NCI-H1048 (cell line): ENCODE results near the gene CCDC154.
"Not testable (repeated sequence)": the region's sequence is repeated elsewhere in the genome, so short reads cannot be mapped to it uniquely, and the experiment has no call there.

Experiments
- DNase-seq: peaks from one replicate; lab custom pipeline; 2025; lab: John Stamatoyannopoulos, UW

Gene CCDC154

DNA sequence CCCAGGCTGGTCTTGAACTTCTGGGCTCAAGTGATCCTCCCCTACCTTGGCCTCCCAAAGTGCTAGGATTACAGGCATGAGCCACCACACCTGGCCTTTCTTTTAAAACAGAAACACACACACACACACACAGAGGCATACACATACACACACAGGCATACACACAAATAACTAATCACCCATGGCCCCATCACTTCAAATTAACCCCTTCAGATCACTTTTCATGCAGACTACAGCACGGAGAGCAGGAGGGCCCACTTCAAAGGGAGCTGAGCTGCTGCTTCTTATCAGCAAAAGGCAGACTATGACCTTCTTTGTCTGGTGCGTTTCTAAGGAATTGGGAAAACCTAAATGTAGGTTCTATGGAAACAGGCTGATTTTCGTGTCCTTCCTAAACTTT is 28.6 kb upstream of the CCDC154 start:
- no peak for DNase-seq

DNA sequence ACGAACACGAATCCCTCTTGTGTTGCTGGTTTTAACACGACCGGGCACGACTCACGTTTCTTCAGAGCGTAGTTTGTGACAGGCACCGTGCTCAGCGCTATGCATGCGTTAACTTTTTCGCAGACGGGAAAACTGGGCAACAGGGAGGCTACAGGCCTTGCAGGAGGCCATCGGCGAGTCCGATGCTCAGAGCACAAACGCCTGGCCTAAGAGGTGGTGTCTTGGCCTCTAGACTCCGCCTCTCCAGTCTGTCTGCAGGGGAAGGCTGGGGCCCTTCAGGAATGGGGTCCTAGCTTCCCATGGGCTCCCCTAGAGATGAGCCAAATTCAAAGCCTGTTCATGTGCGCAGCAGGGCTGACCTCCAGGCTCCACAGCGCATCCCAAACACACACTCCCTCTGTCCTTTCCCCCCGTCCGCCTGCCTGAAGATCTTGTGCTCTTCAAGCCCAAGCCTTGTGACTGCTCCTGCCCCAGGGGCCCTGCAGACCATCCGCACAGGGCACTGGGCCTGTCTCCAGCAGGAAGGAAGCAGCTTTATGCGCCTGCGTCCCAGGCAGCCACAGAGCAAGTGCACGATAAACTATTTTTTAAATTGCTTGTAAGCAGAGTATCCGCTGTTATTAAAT is 27.3 kb upstream of the CCDC154 start:
- no peak for DNase-seq

GRCh38 chr16:1470481-1471251 is 26.3 kb upstream of the CCDC154 start:
- DNase-seq = no peak

- DNase-seq = no peak
Measured at GRCh38 chr16:1469693-1470201, 25.4 kb upstream of the CCDC154 start.

DNA sequence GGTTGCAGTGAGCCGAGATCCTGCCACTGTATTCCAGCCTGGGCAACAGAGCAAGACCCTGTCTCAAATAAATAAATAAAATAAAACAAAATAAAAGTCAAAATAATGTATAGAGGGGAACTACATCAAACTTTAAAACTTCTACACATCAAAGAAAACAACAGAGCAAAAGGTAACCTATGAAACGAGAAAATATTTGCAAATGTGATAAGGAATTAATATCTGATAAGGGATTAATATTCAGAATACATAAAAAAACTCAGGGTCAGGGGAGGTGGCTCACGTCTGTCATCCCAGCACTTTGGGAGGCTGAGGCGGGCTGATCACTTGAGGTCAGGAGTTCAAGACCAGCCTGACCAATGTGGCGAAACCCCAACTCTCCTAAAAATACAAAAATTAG is 24.8 kb upstream of the CCDC154 start:
- DNase-seq = not testable (repeated sequence)

GRCh38 chr16:1468426-1468810 is 24.1 kb upstream of the CCDC154 start:
- DNase-seq = no peak

- DNase-seq = no peak
Measured at GRCh38 chr16:1466968-1467521, 22.7 kb upstream of the CCDC154 start.

- no peak for DNase-seq
Measured at GRCh38 chr16:1466054-1466453, 21.7 kb upstream of the CCDC154 start.

DNA sequence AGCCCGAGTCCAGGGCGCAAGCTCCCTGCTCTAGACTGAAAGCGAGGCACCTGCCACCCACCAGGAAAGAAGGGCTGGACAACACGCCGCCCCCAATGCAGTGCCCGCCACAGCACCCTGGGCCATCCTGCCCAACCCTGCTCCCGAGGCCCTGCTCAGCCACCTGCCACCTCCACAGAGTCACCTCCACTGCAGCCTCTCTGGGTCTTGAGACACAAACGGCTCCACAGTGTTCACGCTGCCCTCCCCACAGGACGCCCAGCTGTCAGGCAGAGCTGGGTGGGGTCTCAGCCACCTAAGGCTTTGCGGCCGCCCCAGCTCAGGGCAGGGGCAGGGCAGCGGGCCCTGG is 21.2 kb upstream of the CCDC154 start:
- no peak for DNase-seq

DNA sequence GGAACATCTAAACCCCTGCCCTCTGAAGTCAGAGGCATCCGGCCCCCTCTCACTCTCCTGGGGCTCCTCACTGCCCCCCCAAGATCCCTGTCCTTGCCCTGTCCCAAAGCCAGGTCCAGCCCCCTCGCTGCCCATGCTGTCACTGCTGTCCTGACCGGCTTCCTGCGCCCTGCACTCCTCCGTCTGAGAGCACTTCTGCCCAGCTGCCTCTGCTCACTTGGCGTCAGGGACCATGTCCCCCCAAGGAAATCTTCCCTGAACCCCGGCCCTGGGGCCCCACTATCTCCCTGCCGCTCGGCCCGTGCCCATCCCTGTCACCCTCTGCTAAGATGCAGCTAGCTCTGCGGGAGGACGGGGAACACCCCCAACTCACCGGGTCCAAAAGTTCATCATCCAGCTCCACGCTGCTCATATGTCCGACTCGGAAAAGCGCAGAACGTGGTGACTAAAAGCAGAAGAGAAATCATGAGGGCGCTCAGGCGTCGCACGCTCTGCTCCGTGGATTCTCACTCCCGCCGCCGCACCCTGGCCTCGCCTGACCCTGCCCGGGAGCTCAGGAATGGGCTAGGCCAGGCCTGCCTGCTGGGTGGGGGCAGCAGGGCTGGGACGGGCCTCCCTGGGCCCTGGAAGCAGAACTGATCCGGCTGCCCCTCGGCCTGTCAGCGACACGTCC is 20.7 kb upstream of the CCDC154 start:
- DNase-seq = no peak

GRCh38 chr16:1464196-1464893 is 20.0 kb upstream of the CCDC154 start:
- DNase-seq = no peak

DNA sequence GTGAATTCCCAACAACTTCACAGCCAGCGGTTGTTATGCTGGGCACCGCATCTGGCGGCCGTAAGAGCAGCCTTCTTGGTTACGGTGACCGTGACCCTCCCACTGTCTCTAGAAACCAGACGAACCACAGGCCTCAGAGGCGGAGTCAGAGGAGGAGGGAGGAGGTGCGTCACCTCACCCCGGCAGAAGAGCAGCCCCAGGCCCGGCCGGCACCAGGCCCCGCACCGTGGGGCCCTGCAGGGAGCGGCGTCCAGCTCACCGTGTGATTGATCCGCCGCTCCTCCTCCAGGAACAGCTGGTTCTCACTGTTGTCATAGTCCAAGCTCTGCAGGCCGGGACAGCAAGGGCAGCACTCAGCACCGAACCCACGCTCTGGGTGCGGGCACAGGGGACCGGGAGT is 16.8 kb upstream of the CCDC154 start:
- DNase-seq = no peak

- DNase-seq = no peak
Measured at GRCh38 chr16:1460602-1461138, 16.3 kb upstream of the CCDC154 start.

DNA sequence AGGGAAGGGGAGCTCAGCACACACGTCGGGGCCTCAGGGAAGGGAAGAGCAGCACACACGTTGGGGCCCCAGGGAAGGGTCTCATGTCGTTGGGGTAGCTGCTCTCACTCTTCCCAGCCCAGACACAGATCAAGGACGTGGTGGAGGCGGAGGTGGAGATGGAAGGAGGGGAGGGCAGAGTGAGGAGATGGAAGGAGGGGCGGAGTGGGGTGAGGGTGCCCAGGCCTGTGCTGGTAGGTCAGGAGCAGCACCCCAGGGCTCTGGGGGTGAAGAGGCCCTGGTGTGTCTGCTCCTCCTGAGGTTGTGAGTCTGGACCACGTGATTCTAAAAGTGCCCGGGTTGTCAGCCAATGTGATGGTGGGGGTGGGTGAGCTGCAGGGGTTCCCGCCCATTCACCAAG is 15.6 kb upstream of the CCDC154 start:
- no peak for DNase-seq

GRCh38 chr16:1458977-1459341 is 14.6 kb upstream of the CCDC154 start:
- no peak for DNase-seq

DNA sequence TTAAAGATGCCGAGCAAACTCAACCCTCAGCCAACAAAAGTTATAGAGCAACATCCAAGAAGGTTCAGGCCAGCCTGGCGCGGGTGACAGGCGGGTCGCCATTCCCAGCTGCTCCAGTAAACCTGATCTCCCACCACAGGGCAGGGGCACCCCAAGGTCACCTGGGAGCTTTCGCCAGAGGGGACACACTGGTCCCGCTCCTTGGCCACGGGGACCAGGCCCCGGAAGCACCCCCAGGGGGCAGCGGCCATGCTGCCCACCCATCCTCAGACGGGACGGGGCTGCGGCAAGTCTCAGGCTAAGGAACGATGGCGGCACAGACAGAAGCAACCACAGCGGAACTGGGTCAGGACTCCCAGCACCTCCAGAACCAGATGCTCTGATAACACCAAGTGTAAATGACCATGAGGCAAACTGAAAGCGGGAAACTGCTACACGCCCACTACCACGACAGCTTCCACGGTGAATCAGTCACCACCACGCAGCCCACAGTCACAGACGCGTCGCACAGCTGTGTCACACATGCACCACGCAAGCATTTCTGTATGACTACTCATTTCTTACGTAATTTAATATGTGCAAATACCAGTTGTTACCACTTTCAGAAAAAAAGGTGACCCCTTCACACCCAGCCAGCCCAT is 14.1 kb upstream of the CCDC154 start:
- no peak for DNase-seq

GRCh38 chr16:1457489-1458245 is 13.3 kb upstream of the CCDC154 start:
- DNase-seq = no peak

DNA sequence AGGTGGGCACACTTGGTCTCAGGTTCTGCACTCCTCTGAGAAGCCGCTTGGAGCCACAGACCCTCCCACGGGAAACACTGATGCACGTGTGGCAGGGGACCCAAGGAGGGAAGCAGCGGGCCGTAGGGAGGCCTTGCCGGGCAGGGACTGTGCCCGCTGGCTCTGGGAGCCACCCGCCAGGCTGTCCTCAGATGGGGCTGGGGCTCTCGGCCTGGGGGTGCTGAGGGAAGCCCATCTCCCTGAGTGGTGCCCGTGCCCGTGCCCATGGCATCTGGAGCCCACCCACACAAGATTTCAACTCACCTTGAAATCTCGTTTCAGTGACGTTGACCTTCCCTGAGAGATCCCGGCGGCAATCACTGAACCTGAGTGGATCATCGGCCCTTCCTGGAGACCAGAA is 12.6 kb upstream of the CCDC154 start:
- no peak for DNase-seq

DNA sequence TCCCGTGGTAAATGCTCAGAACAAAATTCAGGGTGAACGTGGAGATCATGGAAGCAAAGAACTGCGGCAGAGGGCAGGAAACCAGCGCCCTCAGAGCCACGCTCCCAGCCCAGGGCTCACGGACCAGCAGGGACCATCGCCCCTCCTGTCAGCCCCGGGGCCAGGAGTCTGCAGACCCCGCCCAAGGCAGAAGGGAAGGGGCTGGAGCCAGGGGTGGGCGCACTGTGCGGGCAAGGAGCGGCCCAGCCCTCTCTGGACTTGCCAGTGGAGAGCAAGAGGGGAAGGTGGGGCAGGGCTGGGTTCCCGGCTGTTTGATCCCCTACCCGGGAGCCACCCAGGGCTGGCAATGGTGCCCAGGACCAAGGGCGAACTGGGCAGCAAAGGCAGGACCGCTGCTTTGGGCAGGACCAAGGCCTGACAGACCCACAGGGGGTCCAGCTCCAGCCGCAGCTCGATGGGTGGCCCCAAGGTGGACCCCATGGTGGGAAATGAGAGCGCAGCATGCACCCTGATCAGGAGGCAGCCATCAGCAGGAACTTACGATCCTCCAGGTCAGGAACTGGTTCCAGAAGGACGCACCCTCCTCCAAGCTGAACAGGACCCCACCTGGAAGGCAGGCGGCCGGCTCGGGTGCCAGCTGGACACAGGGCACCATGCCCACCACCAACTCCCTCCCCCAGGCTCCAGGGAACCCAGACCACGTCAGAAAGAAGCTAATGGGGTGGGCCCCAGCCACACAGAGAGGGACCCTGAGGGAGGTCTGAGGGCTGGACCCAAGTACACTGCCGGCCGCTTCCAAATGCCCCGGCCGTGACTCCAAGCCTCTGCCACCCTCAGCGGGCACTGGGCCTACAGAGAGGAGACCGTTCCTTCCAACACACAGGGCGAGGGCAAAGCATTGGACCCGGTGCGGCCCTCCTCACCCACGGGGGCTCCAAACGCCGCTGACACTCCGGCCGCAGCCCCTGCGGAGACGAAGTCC is 11.1 kb upstream of the CCDC154 start:
- no peak for DNase-seq

- no peak for DNase-seq
Measured at GRCh38 chr16:1454561-1454960, 10.2 kb upstream of the CCDC154 start.
